GM21737 (cell line): ENCODE data around the gene LRRC75B.
"Not testable (repeated sequence)": the region's sequence is repeated elsewhere in the genome, so short reads cannot be mapped to it uniquely, and the experiment has no call there.

Source experiments
- ATAC-seq: cut with Tn5 transposase; IDR thresholded peaks from one replicate; pipeline ENCODE4 v1.9.1; 2021; ENCODE audit warnings: mild to moderate bottlenecking, moderate library complexity; ENCODE audit not compliant: unreplicated experiment

LRRC75B gene

DNA sequence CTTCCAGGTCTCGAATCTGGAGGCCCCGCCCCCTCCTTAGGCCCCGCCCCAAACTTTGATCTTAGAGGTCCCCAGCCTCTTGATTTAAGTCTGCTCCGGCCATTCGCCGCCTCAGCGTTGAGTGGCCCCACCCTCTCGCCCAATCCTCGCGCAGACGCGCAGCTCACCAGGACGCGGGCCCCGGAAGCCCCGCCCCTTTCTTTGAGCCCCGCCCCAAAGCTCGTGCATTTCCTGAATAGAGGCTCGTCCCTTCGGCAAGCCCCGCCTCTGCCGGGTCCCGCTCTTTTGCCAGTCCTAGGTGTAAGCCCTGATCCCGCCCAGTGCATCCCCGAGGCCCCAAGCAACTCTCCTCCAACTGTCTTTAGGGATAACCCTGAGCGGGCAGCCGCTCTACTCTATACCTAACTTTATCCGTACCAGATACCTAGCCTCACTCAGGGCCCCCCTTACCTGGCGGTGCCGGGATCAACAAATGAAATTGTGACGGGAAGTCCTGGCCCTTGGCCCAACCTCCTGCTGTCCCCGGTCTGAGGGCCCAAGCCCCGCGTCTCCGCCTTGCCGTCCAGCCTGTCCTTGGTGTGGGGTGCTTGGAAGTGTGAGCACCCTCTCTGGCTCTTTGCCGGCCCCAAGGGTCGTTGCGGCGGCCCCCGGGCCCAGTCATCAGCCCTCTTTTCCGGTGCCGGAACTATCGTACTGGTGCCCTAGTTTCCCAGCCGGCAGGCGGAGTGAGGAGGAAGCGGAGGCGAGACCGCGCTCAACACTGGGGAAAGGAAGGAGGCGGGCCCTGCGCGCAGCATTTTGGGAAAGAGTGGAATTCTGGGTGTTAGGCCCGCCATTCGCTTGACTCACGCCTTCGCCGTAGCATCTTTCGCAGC lies 37.5 kb downstream of the LRRC75B start, which contains the start of gene SNRPD3:
SNRPD3 (plus strand) TSS at position 835 of the 875 bp plus-strand sequence. CDS start 1,676 bp downstream, outside the sequence.
- ATAC-seq: peak; percentile 62

DNA sequence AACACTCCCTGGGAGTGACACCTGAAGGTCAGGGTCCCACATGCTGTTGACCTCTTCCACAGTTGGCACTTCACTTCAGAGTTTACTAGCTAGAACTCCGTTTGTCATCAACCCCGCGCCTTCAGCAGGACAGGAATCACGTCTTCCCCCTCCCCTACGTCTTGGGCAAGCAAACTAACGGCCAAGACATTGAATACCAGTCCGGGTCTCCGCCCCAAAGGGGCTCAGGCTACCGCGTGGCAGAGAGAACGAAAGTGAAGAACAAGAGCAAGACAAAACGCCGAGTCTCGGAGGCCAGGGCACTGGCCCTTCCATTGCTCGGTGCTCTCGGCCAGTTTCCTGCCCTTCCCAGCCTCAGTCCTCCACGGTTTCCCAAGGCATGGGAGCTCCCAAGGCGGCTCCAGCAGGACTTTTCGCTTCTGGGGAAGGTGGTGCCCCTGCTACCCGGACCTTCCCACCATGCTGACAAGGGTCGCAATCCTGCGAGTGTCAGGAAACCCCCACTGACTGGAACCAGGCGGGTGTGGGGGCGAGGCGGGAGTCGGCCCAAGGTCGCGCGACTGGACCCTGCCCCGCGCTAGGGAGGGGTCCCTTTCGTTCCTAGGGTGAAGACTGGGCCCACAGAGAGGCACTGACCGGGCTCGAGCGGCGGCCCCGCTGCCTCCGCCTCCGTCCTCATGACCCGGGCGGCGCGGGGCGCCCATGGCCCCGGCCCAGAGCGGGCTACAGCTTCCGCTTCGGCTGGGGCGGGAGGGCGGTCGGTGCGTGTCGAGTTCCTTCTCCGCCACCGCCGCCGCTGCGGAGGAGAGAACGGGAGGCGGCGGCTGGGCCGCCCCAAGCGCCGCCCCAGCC lies 38.3 kb downstream of the LRRC75B start, which contains the start of gene GUCD1:
GUCD1 (minus strand) TSS at position 826 of the 852 bp plus-strand sequence; CDS start at position 679, 147 bp downstream.
- ATAC-seq: peak; percentile 11

DNA sequence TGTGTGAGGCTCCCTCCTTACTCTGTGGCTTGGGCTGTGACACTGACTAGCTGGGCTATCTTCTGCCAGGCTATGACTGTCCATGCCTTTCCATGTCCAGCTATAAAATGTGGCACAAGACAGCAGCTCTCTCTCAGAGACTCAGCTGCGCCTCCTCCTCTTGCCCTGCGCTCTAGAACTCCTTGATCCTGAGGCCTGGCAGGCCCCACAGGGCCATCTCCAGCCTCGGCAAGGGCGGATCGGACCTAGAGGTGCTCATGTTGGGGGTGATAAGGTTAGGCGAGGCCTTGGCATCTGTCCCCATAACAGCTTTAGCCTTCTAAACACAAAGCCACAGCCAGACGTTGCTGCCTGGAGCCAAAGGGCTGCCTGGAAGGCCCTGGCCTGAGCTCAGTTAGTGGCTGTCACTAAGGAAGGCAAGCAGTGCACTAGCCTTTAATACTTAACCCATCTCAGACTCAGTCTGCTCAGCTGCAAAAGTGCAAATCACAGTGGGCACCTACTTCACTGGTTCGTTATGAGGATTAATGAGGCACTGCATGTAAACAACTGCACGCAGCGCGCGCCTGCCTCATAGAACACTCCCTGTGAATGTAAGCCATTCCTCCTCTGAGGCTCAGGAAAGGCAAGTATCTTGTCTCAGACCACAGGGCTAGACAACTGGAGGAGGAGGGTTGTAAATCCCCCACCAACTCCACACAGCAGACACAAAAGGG lies 39.1 kb downstream of the LRRC75B start:
- ATAC-seq: no peak

DNA sequence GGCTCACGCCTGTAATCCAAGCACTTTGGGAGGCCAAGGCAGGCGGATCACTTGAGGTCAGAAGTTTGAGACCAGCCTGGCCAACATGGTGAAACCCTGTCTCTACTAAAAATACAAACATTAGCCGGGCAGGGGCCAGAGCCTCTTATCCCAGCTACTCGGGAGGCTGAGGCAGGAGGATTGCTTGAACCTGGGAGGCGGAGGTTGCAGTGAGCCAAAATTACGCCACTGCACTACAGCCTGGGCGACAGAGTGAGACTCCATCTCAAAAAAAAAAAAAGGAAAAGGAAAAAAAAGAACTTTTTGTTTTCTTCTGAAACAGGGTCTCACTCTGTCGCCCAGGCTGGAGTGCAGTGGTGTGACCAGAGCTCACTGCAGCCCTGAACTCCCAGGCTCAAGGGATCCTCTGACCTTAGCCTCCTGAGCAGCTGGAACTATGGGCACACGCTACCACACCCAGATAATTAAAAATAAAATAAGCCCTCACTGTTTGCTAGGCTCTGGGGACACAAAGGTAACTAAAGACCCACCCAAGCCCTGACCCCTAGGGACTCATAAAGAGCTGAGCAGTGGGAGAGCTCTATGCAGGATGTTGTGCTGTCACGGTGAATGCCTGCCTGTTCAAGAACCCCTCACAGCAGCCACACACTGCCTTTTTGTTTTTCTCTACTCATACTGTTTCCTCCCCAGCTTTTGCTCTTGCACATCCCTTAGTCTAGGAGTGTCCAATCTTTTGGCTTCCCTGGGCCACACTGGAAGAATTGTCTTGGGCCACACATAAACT lies 40.2 kb downstream of the LRRC75B start:
- ATAC-seq: not testable (repeated sequence)

DNA sequence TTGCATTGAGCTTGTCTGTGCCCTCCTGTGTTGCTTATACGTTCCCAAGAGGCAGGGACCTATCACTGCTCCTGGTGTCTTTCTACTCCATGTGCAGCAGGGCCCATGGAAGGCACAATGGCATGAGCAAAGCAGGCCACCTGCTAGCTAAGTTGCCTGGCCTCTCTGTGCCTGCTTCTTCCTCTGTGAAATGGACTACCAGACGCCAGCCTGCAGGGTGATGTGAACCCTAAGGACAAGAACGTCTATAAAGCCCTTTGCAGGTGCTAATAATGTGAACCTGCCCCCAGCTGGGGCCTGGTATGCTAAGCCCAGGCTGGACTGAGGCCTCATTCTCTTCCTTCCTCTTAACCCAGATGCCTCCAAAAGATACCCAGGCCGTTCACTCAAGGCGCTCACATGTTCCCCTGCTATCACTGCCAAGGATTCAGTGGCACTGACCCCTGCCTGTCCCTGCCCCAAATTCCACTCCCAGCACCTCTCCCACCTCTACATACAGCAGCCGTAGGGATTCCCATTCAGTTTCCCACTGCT lies 41.9 kb downstream of the LRRC75B start:
- ATAC-seq: no peak

DNA sequence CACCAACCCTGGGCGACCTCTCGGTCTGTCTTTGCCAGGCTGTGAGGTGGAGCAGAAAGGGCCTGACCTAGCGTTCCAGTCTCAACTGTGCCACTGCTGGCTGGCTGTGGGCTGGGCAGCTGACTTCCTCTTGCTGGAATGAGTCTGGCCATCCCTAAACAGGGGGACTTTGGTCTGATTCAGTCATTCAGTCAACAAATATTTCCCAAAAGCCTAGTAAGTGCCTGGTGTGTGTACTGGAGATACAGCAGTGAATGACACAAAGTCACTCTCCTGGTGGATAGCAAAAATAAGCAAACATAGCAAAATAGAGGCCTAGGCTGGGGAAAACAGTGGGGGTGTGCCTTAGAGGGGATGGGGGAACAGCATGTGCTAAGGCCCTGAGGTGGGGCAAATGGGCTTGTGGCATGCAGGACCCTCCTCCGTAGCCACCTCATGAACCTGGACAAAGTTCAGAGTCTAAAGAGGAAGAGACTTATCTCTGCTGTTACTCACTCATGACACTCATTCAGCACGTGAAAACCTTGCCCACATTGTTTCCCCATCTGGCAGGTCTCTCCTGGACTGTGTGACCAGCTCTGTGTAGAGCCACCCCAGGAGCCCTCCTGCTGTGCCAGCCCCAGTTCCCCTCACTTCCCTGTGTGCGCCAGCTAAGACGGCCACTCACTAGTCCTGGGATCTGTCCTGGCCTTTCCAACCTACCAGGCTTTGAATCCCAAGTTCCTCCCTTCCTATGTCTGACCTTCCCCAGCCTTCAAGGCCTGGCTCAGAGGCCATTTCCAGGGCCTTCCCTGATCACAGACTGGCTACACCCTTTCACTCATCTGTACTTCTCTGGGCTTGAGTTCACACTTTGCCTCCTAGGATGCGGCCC lies 42.6 kb downstream of the LRRC75B start:
- no peak for ATAC-seq

DNA sequence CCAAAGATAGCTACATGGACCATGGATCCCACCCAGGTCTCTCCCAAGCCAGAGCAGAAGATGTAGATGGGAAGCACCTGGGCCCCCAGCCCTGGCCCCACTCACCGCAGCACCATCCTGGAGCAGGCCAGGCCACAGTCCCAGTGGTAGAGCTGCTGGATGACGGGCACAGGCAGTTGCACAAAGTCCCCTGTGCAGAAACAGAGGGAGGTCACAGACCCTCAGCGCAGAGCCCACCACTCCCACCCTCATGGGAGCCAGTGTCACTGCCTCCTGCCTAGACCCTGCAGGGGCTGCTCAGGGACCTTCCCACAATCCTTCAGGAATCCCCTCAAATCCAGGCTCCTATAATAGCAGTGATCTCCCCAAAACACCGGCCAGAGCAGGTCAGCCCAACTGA lies 44.1 kb downstream of the LRRC75B start:
- no peak for ATAC-seq

DNA sequence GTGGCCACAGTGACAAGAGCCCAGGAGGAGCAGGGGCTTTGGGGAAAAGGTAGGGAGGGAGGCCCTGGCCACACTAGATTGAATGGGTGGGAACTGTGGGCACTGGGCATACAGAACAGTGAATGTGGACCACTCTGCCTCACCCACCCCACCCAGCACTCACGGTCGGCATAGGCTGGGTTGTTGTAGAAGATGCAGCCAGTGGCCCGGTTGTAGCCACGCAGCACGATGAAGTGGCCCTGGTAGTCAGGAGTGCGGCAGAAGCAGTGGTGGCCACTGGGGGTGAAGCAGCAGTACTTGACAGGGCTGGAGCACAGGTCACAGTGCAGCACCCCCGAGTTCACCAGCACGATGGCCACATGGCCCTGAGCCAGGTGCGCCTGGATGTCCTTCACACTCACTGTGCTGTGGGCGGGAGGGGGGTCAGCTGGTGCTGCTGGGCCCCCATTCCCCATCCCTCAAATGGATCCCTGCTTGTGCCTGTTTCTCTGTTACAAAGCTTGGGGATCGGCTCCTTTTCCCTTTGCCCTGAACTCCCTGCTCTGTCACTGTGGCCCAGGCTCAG lies 49.1 kb downstream of the LRRC75B start:
- no peak for ATAC-seq

DNA sequence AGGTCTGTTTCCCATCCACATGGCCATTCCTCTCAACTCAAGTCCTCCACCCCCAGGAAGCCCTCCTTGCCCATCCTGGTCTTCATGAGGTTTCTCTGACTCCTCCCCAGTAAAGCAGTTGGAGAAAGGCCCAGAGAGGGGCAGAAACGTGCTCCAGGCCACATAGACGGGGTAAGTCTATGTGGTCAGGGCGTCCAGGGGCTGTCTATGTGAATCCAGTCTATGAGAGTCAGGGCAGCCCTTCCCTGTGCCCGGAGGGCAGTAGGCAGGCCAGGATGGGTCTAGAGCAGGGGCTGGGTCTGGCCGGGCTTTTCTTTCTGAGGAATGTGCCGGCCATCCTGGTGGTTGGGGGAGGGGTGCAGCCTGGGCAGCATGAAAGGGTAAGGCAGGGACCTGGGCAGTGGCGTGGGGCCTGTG lies 49.7 kb downstream of the LRRC75B start:
- no peak for ATAC-seq

DNA sequence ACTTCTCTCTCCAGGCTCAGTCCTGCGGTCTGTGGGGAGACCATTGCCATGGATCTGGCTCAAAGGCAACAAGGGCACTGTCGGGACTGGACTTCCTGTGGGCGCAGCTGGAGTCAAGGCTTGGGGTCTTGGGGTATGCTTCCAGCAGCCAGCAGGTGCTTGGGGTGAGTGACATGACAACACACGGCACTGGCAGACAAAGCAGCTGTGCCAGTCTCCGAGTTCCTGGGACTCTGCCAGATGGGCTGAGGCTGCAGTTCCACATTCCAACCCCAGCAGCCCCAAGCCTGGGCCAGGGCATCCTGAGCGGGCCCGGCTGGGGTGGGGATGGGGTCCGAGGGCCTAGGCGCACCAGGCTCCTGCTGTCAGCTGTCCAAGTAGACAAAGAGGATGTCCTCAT lies 50.2 kb downstream of the LRRC75B start:
- no peak for ATAC-seq

DNA sequence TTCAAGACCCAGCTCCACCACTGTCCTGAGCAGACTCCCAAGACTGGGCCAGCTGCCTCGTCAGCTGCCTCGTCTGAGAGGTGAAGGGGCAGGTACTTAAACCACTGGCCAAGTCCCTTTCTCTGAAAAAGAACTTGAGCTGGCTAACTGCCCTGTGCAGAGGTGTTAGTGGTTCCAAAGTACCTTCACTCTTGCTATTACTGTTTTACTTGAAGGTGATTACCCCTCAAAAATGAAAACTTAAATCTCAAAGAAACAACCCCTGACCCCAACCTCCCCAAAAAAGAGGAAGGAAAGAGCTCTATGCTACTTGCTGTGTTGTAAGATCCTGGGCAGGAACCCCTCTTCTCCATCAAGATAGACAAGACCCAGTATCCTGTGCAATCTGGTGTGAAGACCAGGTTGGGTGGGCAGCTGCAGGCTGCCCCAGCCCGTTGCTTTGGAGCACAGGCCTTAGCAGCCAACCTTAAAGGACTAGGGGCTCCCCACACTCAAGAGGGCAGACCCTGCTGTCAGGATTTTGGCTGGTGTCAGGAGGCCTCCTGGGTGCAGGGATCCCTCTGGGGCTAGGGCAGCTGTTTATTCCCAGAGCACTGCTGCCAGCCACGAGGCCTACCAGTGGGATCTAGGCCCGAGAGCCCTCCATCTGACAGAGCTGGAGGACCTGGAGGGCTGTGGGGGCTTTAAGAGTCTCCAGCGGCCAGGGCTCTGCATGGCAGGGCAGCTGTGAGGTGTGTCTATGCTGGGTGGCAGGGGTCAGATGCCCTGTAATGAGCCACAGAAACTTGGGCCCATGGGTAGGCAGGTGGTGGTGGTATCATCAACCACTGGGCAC lies 51.0 kb downstream of the LRRC75B start:
- ATAC-seq: no peak

DNA sequence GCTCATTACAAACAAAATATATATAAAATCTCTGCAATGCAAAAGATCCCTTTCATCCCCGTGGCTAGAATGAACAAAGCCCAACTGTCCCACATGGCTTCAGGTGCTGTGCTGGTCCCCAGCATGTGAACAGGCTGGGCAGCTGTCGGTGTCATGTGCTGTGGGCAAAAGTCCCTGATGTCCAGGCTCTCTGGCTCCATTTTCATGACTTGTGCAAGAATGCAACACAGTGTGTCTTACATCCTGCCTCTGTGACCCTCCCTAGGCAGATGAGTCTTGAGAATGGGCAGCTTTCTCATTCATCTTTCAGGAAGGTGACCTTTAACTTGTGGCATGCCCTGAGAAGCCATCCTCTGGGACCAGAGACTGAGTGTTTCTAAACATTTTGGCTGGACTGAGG lies 52.4 kb downstream of the LRRC75B start:
- ATAC-seq: no peak

DNA sequence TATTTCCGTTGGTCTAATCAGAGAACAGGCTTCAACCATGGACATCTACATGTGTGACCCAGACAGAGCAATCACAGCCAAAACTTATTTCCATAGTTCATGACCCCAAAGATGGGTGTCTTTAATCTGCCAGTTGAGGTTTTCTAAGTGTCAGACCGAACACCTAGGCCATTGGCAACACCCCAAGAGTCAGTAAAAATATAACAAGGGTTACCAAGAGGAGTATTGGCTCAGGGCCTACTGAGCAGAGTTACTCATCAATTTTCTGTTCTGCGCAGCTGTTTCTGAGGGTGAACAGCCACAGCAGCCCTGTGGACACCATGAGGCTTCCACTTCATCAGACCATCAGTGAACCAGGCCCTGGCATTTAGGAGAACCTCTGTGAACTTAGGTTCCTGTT lies 56.8 kb downstream of the LRRC75B start:
- no peak for ATAC-seq
